OCI-M1 (cell line): ENCODE measurements around the gene CD274.
"Not testable (repeated sequence)": the region's sequence is repeated elsewhere in the genome, so short reads cannot be mapped to it uniquely, and the experiment has no call there.

Experiments
- DNase-seq: peaks from one replicate; lab custom pipeline; 2025; lab: John Stamatoyannopoulos, UW

The CD274 gene

GRCh38 chr9:5466766-5467165 is 16.4 kb downstream of the CD274 start:
- DNase-seq: no peak

- DNase-seq: no peak
Measured at GRCh38 chr9:5468850-5469249, 18.5 kb downstream of the CD274 start.

GRCh38 chr9:5470122-5470521 is 19.8 kb downstream of the CD274 start:
- no peak for DNase-seq

GRCh38 chr9:5470816-5471215 is 20.5 kb downstream of the CD274 start:
- no peak for DNase-seq

- not testable (repeated sequence) for DNase-seq
Measured at GRCh38 chr9:5475611-5476010, 25.3 kb downstream of the CD274 start.

GRCh38 chr9:5478206-5478605 is 27.9 kb downstream of the CD274 start:
- DNase-seq: peak; percentile 90

GRCh38 chr9:5479994-5480694 is 29.8 kb downstream of the CD274 start:
- DNase-seq: no peak

GRCh38 chr9:5480919-5481318 is 30.6 kb downstream of the CD274 start:
- DNase-seq: no peak

GRCh38 chr9:5481322-5482040 is 31.1 kb downstream of the CD274 start:
- peak; percentile 96 for DNase-seq

- DNase-seq: no peak
Measured at GRCh38 chr9:5482194-5482593, 31.9 kb downstream of the CD274 start.

- peak; percentile 99 for DNase-seq
Measured at GRCh38 chr9:5483306-5483705, 33.0 kb downstream of the CD274 start.

GRCh38 chr9:5485378-5486085 is 35.2 kb downstream of the CD274 start:
- DNase-seq: peak; percentile 89

GRCh38 chr9:5486988-5487387 is 36.6 kb downstream of the CD274 start:
- no peak for DNase-seq

GRCh38 chr9:5488221-5489008 is 38.1 kb downstream of the CD274 start:
- no peak for DNase-seq

GRCh38 chr9:5489630-5490490 is 39.5 kb downstream of the CD274 start:
- DNase-seq: peak; percentile 100

GRCh38 chr9:5492965-5493678 is 42.8 kb downstream of the CD274 start:
- DNase-seq: no peak

GRCh38 chr9:5493679-5494511 is 43.6 kb downstream of the CD274 start:
- DNase-seq: peak; percentile 100

- DNase-seq: not testable (repeated sequence)
Measured at GRCh38 chr9:5494765-5495164, 44.4 kb downstream of the CD274 start.

GRCh38 chr9:5499157-5499556 is 48.8 kb downstream of the CD274 start:
- DNase-seq: peak; percentile 97
